GM12892 (cell line): ENCODE results near the gene SLC25A39.

Experiments used
- DNase-seq: peaks from one replicate; pipeline ENCODE4 v3.0.0; 2011; ENCODE audit not compliant: insufficient read length
- FAIRE-seq: peaks from 2 replicates; lab custom pipeline; 2011; peaks lifted over from hg19 to GRCh38; lab: Jason Lieb, UNC
- POLR2A ChIP-seq: IDR thresholded peaks from 2 replicates; pipeline ENCODE4 v1.6.1; 2011; ENCODE audit warnings: low read depth, low read length, control low read depth
- POLR2AphosphoS5 ChIP-seq: IDR thresholded peaks from 2 replicates; pipeline ENCODE4 v1.6.1; 2011; ENCODE audit warnings: low read depth, low read length, control low read depth
- TAF1 ChIP-seq: IDR thresholded peaks from 2 replicates; pipeline ENCODE4 v1.6.1; 2011; ENCODE audit warnings: low read depth, mild to moderate bottlenecking, control low read depth, low read length, borderline replicate concordance

Gene SLC25A39

GRCh38 chr17:44324092-44324570 is 492 bp downstream of the SLC25A39 start:
- TF ChIP-seq POLR2A (no peak), POLR2AphosphoS5 (no peak), TAF1 (no peak)
- no peak for DNase-seq
- FAIRE-seq, result no peak

GRCh38 chr17:44323359-44324091 is 1.1 kb downstream of the SLC25A39 start:
- DNase-seq (no peak), FAIRE-seq (no peak)
- TF ChIP-seq POLR2AphosphoS5, result no peak
- TF ChIP-seq TAF1, result no peak
- no peak for TF ChIP-seq POLR2A

DNA sequence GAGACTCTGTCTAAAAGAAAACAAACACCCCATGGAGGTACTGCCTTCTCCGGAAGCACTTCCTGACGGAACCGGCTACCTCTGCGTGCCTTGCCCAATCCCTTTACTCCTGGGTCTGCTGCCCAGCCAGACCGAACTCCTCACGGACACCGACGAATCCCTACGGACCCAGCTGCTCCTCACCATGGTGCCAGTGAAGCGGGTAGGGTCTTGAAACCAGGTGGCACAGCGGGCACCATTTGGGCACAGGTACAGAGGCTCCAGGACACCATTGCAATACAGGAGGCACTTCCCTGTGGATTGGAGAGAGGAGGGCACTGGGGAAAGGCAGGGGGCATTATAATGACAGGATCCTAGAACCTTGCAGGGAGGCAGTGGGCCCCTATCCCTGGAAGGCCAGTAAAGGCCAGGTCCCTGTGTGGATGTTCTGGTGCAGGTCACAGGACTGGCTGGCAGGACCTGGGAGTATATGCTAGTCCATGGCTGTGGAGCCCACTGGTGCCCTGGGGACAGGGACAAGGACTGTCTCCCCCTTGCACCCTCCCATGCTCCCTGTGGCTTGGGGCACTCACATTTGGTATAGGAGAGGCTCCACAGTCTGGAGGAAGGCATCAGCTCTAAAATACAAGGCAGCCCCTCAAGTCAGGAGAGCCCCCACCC is 2.3 kb downstream of the SLC25A39 start:
- no peak for TF ChIP-seq POLR2AphosphoS5
- no peak for TF ChIP-seq POLR2A
- TF ChIP-seq TAF1, result no peak
- FAIRE-seq, result no peak

GRCh38 chr17:44321246-44322120 is 3.1 kb downstream of the SLC25A39 start:
- FAIRE-seq, result no peak

More for the DNA sequence above, 2.3 kb downstream of the SLC25A39 start:
- no peak for DNase-seq

DNA sequence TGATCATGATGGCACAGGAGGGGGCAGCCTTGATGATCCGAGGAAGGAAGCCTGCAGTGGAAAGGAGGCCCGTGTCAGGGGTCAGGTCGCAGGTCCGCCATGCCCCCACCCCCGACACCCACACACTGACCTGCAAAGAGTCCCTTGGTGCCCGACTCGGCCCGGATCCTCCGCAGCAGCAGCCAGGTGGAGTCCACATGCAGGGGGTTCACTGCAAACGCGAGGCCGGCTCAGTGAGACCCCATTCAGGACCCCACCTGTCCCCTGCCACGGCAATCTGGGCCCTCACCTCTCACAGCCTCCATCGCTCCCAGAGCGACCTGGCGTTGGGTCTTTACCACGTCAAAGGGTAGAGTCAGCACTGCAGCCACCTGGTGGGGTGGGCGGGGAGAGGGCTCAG is 4.6 kb downstream of the SLC25A39 start:
- DNase-seq, result no peak
- FAIRE-seq, result no peak
- no peak for TF ChIP-seq TAF1
- 0 out of 2 replicates have a peak, but pooled peaks have one; percentile 13 for TF ChIP-seq POLR2AphosphoS5

More at GRCh38 chr17:44321246-44322120, 3.1 kb downstream of the SLC25A39 start:
- DNase-seq, result no peak
- TF ChIP-seq POLR2AphosphoS5 (no peak), POLR2A (no peak), TAF1 (no peak)

- TF ChIP-seq POLR2A (0 out of 2 replicates have a peak, but pooled peaks have one; percentile 8), POLR2AphosphoS5 (no peak; the same call in none of the 2 replicates)
- DNase-seq (no peak), FAIRE-seq (no peak)
These were observed 6.3 kb downstream of the SLC25A39 start for GRCh38 chr17:44318077-44318892.

GRCh38 chr17:44317545-44317944 is 7.1 kb downstream of the SLC25A39 start:
- DNase-seq, result no peak
- no peak for FAIRE-seq
- TF ChIP-seq TAF1, result no peak
- TF ChIP-seq POLR2A, result no peak
- no peak for TF ChIP-seq POLR2AphosphoS5

DNA sequence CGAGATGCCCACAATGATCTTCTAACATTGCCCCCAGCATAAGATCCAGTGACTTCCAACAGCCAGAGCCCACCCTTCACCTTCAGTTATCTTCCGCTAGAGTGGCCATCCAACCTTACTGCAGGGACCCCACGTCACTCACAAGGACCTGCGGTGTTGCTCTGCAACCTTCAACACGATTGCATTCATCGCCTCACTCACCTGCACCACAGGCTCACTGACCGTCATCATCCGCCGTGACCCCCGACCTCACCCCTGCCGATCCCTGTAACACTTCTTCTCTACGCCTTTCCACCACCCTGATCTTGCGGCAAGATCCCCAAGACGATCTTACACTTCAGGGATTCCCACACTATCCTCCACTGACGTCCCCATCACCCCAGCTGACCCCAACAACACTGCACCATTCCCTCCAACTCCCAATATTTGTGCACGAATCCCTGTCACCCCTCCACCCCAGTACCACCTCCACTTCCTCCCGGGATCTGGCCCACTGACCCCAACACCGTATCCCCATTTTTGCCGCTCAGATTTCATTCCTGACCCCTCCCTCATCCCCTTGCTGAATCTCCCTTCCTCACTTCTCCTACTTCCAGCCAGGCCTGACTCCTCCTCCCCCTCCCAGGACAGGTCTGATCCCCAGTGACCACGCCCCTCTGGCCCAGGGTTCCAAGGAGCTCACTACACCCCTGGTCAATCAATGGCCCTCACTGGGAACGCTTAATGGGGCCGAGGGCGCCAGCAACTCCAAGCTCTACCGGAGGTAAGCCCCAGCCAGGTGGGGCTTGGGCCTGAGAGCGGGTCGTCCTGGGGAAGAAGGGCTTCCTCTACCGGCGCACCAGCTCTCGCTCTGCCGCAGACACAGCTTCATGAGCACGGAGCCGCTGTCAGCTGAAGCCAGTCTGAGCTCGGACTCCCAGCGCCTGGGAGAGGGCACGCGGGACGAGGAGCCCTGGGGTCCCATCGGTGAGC is 8.6 kb downstream of the SLC25A39 start:
- DNase-seq, result no peak
- TF ChIP-seq POLR2A (peak; percentile 18; the same call in 1 of the 2 replicates), POLR2AphosphoS5 (no peak)
- no peak for FAIRE-seq

GRCh38 chr17:44314869-44315661 is 9.6 kb downstream of the SLC25A39 start:
- TF ChIP-seq POLR2A (no peak), TAF1 (no peak), POLR2AphosphoS5 (no peak)
- DNase-seq (peak; percentile 80), FAIRE-seq (no peak)

GRCh38 chr17:44314524-44314868 is 10.1 kb downstream of the SLC25A39 start:
- no peak for DNase-seq
- TF ChIP-seq POLR2A (no peak), TAF1 (no peak), POLR2AphosphoS5 (no peak)
- FAIRE-seq, result no peak
